ENCODE measurements around the gene CDON.

- TF ChIP-seq EP300 (IDR thresholded peaks at IDR 0.05) (no peak), CTCF (IDR thresholded peaks at IDR 0.05) (no peak), POLR2A (IDR thresholded peaks at IDR 0.05) (no peak), POLR2AphosphoS5 (IDR thresholded peaks at IDR 0.05) (no peak)
Observed at GRCh38 chr11:126034039-126034932, 28.4 kb downstream of the CDON start.
